NT2/D1 (cell line): ENCODE results near the gene HOXC10.

Experiments used
- SUZ12 ChIP-seq: IDR thresholded peaks from 2 replicates; pipeline ENCODE4 v1.6.1; 2011; ENCODE audit not compliant: insufficient read length, insufficient read depth; ENCODE audit errors: extremely low read depth
- YY1 ChIP-seq: IDR thresholded peaks from 2 replicates; pipeline ENCODE4 v1.6.1; 2011; ENCODE audit not compliant: insufficient read length, insufficient read depth
- ZNF274 ChIP-seq: IDR thresholded peaks from 2 replicates; pipeline ENCODE4 v1.6.1; 2011; ENCODE audit warnings: mild to moderate bottlenecking, low read depth, low read length

- TF ChIP-seq SUZ12: no peak
- no peak for TF ChIP-seq YY1
- TF ChIP-seq ZNF274: no peak
Measured at GRCh38 chr12:54016051-54016450, 31.1 kb downstream of the HOXC10 start.
